NCI-H2107 treated with DMSO at 0.1 percent for 48 hours (cell line): ENCODE measurements around the gene CDX4.
"Not testable (repeated sequence)": the region's sequence is repeated elsewhere in the genome, so short reads cannot be mapped to it uniquely, and the experiment has no call there.

ENCODE experiments used
- DNase-seq: peaks from one replicate; lab custom pipeline; 2025; ENCODE audit not compliant: unreplicated experiment; lab: John Stamatoyannopoulos, UW

The CDX4 gene, protein sequence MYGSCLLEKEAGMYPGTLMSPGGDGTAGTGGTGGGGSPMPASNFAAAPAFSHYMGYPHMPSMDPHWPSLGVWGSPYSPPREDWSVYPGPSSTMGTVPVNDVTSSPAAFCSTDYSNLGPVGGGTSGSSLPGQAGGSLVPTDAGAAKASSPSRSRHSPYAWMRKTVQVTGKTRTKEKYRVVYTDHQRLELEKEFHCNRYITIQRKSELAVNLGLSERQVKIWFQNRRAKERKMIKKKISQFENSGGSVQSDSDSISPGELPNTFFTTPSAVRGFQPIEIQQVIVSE

DNA sequence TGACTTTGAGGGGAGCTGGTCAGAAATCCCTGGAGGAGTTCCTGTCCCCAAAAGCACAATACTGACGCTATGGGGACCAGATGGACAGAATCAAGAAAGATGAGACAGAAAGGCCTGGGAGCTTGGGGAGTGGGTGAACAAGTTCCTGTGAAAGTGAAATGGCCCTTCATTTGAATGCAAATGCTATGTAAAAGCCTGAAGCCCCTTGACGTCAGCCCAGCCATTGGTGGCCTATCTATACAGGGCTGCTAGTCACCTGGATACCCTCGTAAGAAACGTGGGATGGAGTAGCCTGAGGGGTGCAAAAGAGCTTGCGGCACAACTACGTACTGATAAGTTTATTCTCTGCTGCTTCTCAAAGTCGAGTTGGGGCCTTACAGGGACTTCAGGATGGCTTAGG, at the start of gene CDX4:
Gene CDX4, plus strand, starts transcription at position 223 of the 400 bp plus-strand sequence. CDS start 201 bp downstream, outside the sequence.
- DNase-seq = no peak

DNA sequence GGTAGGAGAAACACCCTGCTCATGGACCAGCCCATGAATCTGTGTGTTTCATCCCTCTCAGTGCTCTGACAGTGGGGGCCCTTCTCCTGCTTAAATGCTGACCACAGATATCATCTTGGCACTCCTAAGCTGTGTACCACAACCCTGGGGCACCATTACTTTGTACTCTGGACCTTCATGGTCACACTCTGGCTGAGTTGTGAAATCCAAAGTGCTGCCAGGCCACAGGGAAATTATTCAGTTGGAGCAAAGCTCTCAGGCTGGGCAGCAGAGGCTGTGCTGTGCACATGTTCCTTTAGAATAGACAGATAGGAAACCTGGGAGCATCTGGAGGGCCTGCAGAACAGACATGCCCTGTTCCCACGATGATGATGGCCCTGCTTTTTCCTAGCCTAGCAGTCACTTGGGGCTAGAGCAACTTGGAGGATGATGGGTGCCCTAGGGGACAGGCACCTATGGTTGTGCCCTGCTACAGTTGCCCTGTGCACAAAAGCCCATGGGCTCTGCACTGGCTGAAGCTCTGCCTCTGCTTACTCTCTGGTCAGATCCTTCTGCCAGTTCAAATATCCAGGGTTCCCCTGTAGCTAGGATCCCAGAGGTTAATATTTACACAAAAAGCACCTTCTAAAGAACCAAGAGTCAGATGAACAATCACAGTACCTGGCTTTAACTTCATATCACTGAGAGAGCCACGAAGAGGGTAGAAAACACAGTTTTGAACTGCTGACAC, 48.5 kb upstream of the CDX4 start:
- no peak for DNase-seq

DNA sequence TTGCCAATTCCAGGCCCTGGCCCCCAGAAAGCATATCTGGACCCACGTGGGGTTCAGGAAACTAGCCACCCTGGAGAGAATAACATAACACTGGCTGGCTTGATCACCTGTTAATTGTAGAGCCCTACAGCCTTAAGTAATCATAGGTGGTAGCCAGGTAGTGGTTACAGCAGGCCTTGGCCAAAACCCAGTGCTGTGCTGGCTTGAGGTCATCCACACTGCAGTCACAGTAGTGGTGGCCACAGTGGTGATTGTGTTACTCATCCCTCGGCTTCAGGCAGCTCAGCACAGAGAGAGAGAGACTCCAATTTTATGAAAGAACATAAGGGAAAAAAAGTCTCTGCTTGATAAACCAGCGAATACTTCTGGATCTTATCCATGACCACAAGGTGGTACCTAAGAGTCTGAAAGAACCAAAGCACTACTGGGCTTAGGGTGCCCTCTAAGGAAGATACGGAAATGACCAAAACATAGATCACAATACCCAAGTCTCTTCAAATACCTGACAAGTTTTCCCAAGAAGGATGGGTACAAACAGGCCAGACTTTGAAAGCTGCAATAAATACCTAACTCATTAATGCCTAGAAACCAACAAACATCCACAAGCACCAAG, 46.6 kb upstream of the CDX4 start:
- DNase-seq = no peak

DNA sequence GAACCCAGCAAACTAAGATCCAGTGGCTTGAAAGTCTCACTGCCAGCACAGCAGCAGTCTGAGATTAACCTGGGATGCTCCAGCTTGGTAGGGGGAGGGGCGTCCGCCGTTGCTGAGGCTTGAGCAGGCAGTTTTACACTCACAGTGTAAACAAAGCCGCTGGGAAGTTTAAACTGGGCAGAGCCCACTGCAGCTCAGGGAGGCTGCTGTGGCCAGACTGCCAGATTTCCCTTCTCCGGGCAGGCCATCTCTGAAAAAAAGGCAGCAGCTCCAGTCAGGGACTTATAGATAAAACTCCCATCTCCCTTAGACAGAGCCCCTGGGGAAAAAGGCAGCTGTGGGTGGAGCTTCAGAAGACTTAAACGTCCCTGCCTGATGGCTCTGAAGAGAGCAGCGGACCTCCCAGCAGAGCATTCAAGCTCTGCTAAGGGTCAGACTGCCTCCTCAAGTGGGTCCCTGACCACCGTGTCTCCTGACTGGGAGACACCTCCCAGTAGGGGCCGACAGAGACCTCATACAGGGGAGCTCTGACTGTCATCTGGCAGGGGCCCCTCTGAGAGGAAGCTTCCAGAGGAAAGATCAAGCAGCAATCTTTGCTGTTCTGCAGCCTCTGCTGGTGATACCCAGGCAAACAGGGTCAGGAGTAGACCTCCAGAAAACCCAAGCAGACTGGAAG, 45.1 kb upstream of the CDX4 start:
- no peak for DNase-seq

DNA sequence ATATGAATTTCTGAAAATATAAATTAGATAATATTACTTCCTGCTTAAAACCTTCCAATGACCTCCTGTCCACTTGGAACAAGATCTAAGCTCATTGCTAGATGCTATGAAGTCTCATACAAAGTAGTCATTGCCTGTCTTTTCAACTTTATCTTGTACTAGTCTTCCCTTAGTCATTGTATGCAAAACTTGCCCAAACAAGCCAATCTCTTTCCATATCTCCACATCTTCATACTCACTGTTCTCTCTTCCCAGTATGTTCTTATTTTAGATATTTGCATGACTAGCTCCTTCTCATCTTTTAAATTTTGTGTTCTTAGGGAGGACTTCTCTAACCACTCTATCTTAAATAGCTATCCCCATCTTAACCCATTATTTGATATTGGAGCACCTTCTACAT, 33.9 kb upstream of the CDX4 start:
- no peak for DNase-seq

DNA sequence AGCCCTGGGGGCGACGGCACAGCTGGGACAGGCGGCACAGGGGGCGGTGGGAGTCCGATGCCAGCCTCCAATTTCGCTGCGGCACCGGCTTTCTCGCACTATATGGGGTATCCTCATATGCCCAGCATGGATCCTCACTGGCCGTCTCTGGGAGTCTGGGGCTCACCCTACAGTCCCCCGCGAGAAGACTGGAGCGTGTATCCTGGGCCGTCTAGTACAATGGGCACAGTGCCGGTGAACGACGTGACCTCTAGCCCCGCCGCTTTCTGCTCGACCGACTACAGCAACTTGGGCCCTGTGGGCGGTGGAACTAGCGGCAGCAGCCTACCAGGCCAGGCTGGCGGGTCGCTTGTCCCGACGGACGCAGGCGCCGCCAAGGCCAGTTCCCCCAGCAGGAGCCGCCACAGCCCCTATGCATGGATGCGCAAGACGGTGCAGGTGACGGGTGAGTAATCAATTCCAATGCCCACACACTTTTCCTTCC, 500 bp downstream of the CDX4 start:
- no peak for DNase-seq

DNA sequence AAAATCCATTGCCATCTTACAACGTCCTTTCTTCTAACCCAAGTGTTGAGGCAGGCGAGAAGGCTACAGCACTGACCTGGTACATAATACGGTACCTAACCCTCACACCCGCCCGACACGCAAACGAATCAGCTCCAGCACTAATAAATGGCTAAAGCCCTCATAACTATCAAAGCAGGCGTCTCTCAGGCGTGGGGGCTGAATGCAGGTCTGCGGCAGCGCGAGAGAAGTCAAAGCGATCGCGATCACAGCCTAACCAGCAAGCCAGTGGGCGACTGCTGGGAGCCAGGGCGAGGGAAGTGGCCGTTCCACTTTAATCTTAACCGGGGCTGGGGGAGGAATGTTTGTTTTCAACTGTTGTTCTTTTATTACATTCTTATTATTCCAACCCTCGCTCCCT, 1.5 kb downstream of the CDX4 start:
- DNase-seq = no peak

DNA sequence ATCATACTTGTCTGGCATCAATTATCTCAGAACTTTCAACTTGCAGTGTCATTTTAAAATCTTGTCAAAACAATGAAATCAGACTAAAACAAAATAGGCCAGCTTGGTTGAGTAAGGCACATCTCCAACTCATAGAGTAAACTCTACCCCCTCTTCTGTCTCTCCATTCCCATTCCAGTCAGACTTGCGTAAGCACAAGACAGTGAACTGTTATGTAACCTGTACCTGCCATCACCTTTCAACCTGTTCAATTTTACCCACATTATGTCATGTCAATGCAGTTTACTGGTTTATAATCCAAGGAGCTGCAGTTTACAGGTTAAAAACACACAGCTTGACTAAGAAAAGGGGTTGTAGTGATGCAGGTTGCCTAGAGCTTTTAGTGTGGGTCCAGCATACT, 8.3 kb downstream of the CDX4 start:
- DNase-seq = no peak

DNA sequence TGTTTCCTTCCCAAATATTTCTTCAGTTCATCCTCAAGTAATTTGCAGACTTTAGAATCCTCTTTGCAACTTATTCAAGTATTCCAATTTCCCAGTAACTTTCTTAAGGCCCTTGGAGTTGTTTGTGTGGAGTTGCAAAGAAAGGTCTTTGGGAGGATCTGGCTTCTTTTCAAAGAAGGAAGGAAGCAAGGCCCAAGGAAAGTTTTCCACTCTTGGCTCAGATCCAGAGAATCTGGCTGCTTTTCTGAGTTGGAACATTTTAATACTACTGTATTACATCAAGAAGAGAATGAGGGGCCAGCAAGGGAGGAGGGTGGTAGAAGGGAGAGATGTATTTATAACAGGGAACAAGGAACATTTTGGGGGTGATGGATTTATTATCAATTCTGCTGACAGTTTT, 10.5 kb downstream of the CDX4 start:
- DNase-seq = no peak

DNA sequence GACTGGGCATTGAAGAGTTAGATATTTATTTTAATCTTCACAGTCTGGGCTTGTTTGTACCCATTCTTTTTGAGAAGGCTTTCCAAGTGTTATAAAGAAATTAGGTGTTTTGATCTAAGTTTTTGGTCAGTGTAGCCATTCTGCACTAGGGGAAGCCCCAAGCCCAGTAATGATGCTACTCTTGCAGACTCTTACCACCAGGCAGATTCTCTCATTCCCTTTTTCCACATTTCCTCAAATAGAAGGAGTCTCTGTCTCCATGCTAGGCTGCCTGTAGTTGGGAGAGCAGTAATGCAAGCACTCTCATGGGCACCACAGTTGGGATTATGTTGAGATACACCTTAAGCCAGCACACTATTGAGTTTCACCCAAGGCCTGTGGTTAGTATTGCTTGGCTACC, 21.5 kb downstream of the CDX4 start:
- no peak for DNase-seq

DNA sequence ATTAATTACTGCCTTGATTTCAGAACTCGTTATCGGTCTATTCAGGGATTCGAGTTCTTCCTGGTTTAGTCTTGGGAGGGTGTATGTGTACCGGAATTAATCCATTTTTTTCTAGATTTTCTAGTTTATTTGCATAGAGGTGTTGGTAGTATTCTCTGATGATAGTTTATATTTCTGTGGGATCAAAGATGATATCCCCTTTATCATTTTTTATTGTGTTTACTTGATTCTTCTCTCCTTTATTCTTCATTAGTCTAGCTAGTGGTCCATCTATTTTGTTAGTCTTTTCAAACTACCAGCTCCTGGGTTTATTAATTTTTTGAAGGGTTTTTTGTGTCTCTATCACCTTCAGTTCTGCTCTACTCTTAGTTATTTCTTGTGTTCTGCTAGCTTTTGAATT, 32.1 kb downstream of the CDX4 start:
- DNase-seq = no peak

DNA sequence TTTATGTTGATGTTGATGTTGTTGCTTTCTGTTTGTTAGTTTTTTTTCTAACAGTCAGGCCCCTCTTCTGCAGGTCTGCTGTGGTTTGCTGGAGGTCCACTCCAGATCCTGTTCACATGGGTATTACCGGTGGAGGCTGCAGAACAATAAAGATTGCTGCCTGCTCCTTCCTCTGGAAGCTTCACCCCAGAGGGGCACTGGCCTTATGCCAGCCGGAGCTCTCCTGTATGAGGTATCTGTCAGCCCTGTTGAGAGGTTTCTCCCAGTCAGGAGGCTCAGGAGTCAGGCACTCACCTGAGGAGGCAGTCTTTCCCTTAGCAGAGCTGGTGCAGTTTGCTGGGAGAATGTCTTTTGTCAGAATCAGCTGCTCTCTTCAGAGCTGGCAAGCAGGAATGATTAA, 34.7 kb downstream of the CDX4 start:
- DNase-seq = no peak

DNA sequence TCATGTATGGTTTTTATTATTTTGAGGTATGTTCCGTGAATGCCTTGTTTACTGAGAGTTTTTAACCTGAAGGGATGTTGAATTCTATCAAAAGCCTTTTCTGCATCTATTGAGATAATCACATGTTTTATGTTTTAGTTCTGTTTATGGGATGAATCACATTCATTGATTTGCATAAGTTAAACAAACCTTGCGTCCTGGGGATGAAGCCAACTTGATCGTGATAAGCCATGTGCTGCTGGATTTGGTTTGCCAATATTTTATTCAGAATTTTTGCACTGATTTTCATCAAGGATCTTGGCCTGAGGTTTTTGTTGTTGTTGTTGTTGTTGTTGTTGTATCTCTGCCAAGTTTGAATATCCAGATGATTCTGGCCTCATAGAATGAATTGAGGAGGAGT, 43.8 kb downstream of the CDX4 start:
- DNase-seq = no peak

DNA sequence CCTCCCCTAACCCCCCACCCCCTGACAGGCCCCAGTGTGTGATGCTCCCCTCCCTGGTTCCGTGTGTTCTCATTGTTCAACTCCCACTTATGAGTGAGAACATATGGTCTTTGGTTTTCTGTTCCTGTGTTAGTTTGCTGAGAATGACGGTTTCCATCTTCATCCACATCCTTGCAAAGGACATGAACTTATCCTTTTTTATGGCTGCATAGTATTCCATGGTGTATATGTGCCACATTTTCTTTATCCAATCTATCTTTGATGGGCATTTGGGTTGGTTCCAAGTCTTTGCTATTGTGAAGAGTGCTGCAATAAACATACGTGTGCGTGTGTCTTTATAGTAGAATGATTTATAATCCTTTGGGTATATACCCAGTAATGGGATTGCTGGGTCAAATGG, 45.3 kb downstream of the CDX4 start:
- DNase-seq = not testable (repeated sequence)
